Liver (tissue), 3 donors: ENCODE data around the gene DACH1.

ENCODE experiments used
- CTCF ChIP-seq: fragments of 150-350 bp; IDR thresholded peaks from 2 replicates; pipeline ENCODE4 v1.5.1; 2017; ENCODE audit warnings: improper control_type of control experiment, low read depth, low read length; ENCODE audit not compliant: missing input control
- EGR1 ChIP-seq, 2 donors: IDR thresholded peaks; 2 replicates each; pipeline ENCODE4 v1.6.1; 2016 to 2018; ENCODE audit warnings: antibody characterized with exemption in 2 of 2, low read depth in 2 of 2
- FOXA1 ChIP-seq: IDR thresholded peaks from 2 replicates; pipeline ENCODE4 v1.6.1; 2016; ENCODE audit warnings: antibody characterized with exemption
- GABPA ChIP-seq, 2 donors: IDR thresholded peaks in 1 of 2; conservative IDR thresholded peaks in 1 of 2; 2 replicates each; pipeline ENCODE4 v1.6.1; 2016; ENCODE audit warnings: antibody characterized with exemption in 2 of 2, mild to moderate bottlenecking in 1 of 2, moderate library complexity in 1 of 2
- HNF4A ChIP-seq, 2 donors: conservative IDR thresholded peaks; 2 replicates each; pipeline ENCODE4 v1.6.1; 2016; ENCODE audit warnings: antibody characterized with exemption in 2 of 2, mild to moderate bottlenecking in 2 of 2
- JUND ChIP-seq, 2 donors: IDR thresholded peaks; 2 replicates each; pipeline ENCODE4 v1.6.1; 2016; ENCODE audit warnings: antibody characterized with exemption in 2 of 2
- RAD21 ChIP-seq, 2 donors: IDR thresholded peaks; 2 replicates each; pipeline ENCODE4 v1.6.1; 2016; ENCODE audit warnings: antibody characterized with exemption in 2 of 2, mild to moderate bottlenecking in 2 of 2
- REST ChIP-seq: IDR thresholded peaks from 2 replicates; pipeline ENCODE4 v1.6.1; 2016; ENCODE audit warnings: antibody characterized with exemption, mild to moderate bottlenecking
- SP1 ChIP-seq: IDR thresholded peaks from 2 replicates; pipeline ENCODE4 v1.6.1; 2018; ENCODE audit warnings: antibody characterized with exemption, mild to moderate bottlenecking
- YY1 ChIP-seq: IDR thresholded peaks from 2 replicates; pipeline ENCODE4 v1.6.1; 2016; ENCODE audit warnings: antibody characterized with exemption, mild to moderate bottlenecking
- donor health status: healthy.
- donor health status: healthy.

- TF ChIP-seq GABPA (IDR thresholded peaks at IDR 0.05 in 1 of 2, conservative IDR thresholded peaks at IDR 0.05 in 1 of 2) (no peak), CTCF (no peak), HNF4A (conservative IDR thresholded peaks at IDR 0.05) (no peak), FOXA1 (no peak), JUND (IDR thresholded peaks at IDR 0.05) (no peak), EGR1 (IDR thresholded peaks at IDR 0.05; ENCODE audit: low read depth in 2 of 2) (no peak), YY1 (no peak), REST (no peak), RAD21 (IDR thresholded peaks at IDR 0.05) (no peak), SP1 (no peak)
These were observed 248.8 kb downstream of the DACH1 start for GRCh38 chr13:71618159-71618558.
